Activated B cell treated with CpG ODN at 0.5 μM for 24 hours (primary cell): ENCODE data around the gene SLC8A3. TPM values are rescaled to one million over a fixed set of nuclear protein-coding genes. Genes with fewer than 3 reads are reported as not detected.
A peak's percentile ranks its signal among the peaks of the same experiment; 100 is the strongest.
"Not testable (repeated sequence)": the region's sequence is repeated elsewhere in the genome, so short reads cannot be mapped to it uniquely, and the experiment has no call there.

Experiments
- ATAC-seq: fragments of 200-7000 bp; cut with Tn5 transposase; one replicate; pipeline ENCODE4 v1.10.0; 2021; ENCODE audit warnings: low read depth, mild to moderate bottlenecking, moderate library complexity
- CTCF ChIA-PET: fragments of 350-600 bp; sonication (Branson Sonifier 250); formaldehyde crosslinking; loops from one replicate; lab custom pipeline; 2021; ENCODE audit warnings: antibody characterized with exemption; lab: Charles Lee
- POLR2A ChIA-PET: fragments of 350-600 bp; sonication (Branson Sonifier 250); formaldehyde crosslinking; loops from one replicate; lab custom pipeline; 2021; ENCODE audit warnings: antibody characterized with exemption; lab: Charles Lee
- DNase-seq: peaks from one replicate; pipeline ENCODE4 v3.0.0; 2022
- H3K27ac Mint-ChIP-seq: one replicate; pipeline ENCODE4 v1.8.0; 2020; ENCODE audit warnings: mixed read lengths
- H3K27me3 Mint-ChIP-seq: one replicate; pipeline ENCODE4 v1.8.0; 2021; ENCODE audit warnings: mixed read lengths
- H3K36me3 Mint-ChIP-seq: one replicate; pipeline ENCODE4 v1.8.0; 2021; ENCODE audit warnings: low read depth, mixed read lengths
- H3K4me1 Mint-ChIP-seq: one replicate; pipeline ENCODE4 v1.8.0; 2021; ENCODE audit warnings: mixed read lengths
- H3K4me3 Mint-ChIP-seq: one replicate; pipeline ENCODE4 v1.8.0; 2020; ENCODE audit warnings: mild to moderate bottlenecking, mixed read lengths
- H3K9me3 Mint-ChIP-seq: one replicate; pipeline ENCODE4 v1.8.0; 2020; ENCODE audit warnings: mixed read lengths
- CTCF ChIP-seq: fragments of 200-600 bp; IDR thresholded peaks from one replicate; pipeline ENCODE4 v1.8.0; 2022; ENCODE audit warnings: antibody characterized with exemption, mild to moderate bottlenecking
- intact Hi-C: fragments of 100-400 bp; cut with micrococcal nuclease; formaldehyde crosslinking; loops from one replicate; pipeline ENCODE4 v1.15.1; 2024
- total RNA-seq: library from RNA; stranded (reverse); gene quantifications from 2 replicates; pipeline ENCODE4 v1.2.3, GENCODE V29; 2022

Gene SLC8A3
- 0.12 and 0.13 TPM in 2 replicates for total RNA-seq

GRCh38 chr14:70188659-70189455 is at the start of gene SLC8A3:
SLC8A3 (minus strand) TSS chr14:70188951; CDS start chr14:70168422, 20,529 bp downstream.
- ATAC-seq (peak; percentile 28), DNase-seq (no peak)
- ChIA-PET CTCF (no interaction called here), POLR2A (no interaction called here)
- H3K4me1 Mint-ChIP-seq, result peaks cover 27% of the 10 kb centered on the region
- H3K9me3 Mint-ChIP-seq, result no peaks in the 10 kb centered on the region
- H3K4me3 Mint-ChIP-seq, result peak within 1 kb of the TSS; percentile 83
- no peak for TF ChIP-seq CTCF
- H3K36me3 Mint-ChIP-seq, result no peaks in the 10 kb centered on the region
- H3K27ac Mint-ChIP-seq, result no peak within 1 kb of the TSS
- intact Hi-C loops, result no loop called here
- peaks cover 44% of the 10 kb centered on the region for H3K27me3 Mint-ChIP-seq

- intact Hi-C loops, result no loop called here
- Mint-ChIP-seq H3K4me1 (peaks cover 12% of the 10 kb centered on the region), H3K27me3 (peaks cover 27% of the 10 kb centered on the region), H3K4me3 (no peak overlapping the region), H3K36me3 (no peaks in the 10 kb centered on the region), H3K9me3 (no peaks in the 10 kb centered on the region), H3K27ac (no peak overlapping the region)
- CTCF ChIA-PET, result no interaction called here
- ATAC-seq (no peak), DNase-seq (no peak)
- TF ChIP-seq CTCF, result no peak
- POLR2A ChIA-PET, result no interaction called here
These were observed 49.0 kb upstream of the SLC8A3 start for GRCh38 chr14:70237710-70238109.

- H3K36me3 Mint-ChIP-seq, result no peaks in the 10 kb centered on the region
- CTCF ChIA-PET, result no interaction called here
- ATAC-seq, result no peak
- peaks cover 15% of the 10 kb centered on the region for H3K4me1 Mint-ChIP-seq
- POLR2A ChIA-PET, result interaction anchor here (0.6 kb wide), 1 partner anchor 28 kb away, joined by 5 read pairs; no protein-coding TSS in a partner anchor
- no peak for TF ChIP-seq CTCF
- DNase-seq, result no peak
- no peak overlapping the region for H3K27ac Mint-ChIP-seq
- no peak overlapping the region for H3K4me3 Mint-ChIP-seq
- intact Hi-C loops, result no loop called here
- H3K27me3 Mint-ChIP-seq, result peaks cover 23% of the 10 kb centered on the region
- no peaks in the 10 kb centered on the region for H3K9me3 Mint-ChIP-seq
These were observed 45.6 kb upstream of the SLC8A3 start for GRCh38 chr14:70234066-70234950.

GRCh38 chr14:70231756-70232544 is 43.2 kb upstream of the SLC8A3 start:
- H3K27ac Mint-ChIP-seq, H3K9me3 Mint-ChIP-seq, CTCF ChIA-PET, POLR2A ChIA-PET, ATAC-seq, DNase-seq, H3K4me3 Mint-ChIP-seq, H3K36me3 Mint-ChIP-seq, intact Hi-C loops: not testable (repeated sequence)
- H3K4me1 Mint-ChIP-seq, result peaks cover 21% of the 10 kb centered on the region
- H3K27me3 Mint-ChIP-seq, result peaks cover 22% of the 10 kb centered on the region

- POLR2A ChIA-PET, H3K36me3 Mint-ChIP-seq, DNase-seq, intact Hi-C loops, H3K27ac Mint-ChIP-seq, CTCF ChIA-PET, H3K9me3 Mint-ChIP-seq, H3K4me3 Mint-ChIP-seq, ATAC-seq: not testable (repeated sequence)
- H3K27me3 Mint-ChIP-seq, result peaks cover 21% of the 10 kb centered on the region
- peaks cover 21% of the 10 kb centered on the region for H3K4me1 Mint-ChIP-seq
These were observed 41.3 kb upstream of the SLC8A3 start for GRCh38 chr14:70229877-70230640.
